Muscle of arm (tissue), 14 donors: Measurements from ENCODE around the gene PLAAT3. TPM values are rescaled to one million over a fixed set of nuclear protein-coding genes. Genes with fewer than 3 reads are reported as not detected.
"Not testable (repeated sequence)": the region's sequence is repeated elsewhere in the genome, so short reads cannot be mapped to it uniquely, and the experiment has no call there.

Experiments
- DNase-seq: peaks from one replicate; pipeline ENCODE4 v3.0.0-alpha.2; 2013
- long read RNA-seq, 11 donors: transcript quantifications; one replicate each; lab custom pipeline, GENCODE V29; 2026
- polyA plus RNA-seq, 12 donors: library from polyadenylated mRNA; unstranded; fragments of 120-200 nt; gene quantifications; one replicate each; pipeline ENCODE4 v1.2.1, GENCODE V29; 2013; ENCODE audit not compliant: insufficient read length in 12 of 12

The PLAAT3 gene
- polyA plus RNA-seq, result 10 to 100 TPM in 11 of 12 donors, not detected in 1; 17.4 to 50.0 (median 38.2) TPM
- long read RNA-seq, donor 1, partial matches to known transcripts, result 0 of 4 reads
- long read RNA-seq, donor 1, other reads (novel, unspliced or antisense), result 0 of 4 reads
- long read RNA-seq, donor 2, transcript PLA2G16-203 (5 exons, 1,099 nt), result major isoform, 20 of 30 reads
- long read RNA-seq, donor 2, transcript PLA2G16-201 (4 exons, 2,594 nt), result minor isoform, 10 of 30 reads
- long read RNA-seq, donor 2, partial matches to known transcripts, result 0 of 30 reads
- long read RNA-seq, donor 2, other reads (novel, unspliced or antisense), result 0 of 30 reads
- long read RNA-seq, donor 3, transcript PLA2G16-203 (5 exons, 1,099 nt), result major isoform, 11 of 17 reads
- long read RNA-seq, donor 3, transcript PLA2G16-201 (4 exons, 2,594 nt), result minor isoform, 5 of 17 reads
- long read RNA-seq, donor 3, partial matches to known transcripts, result 0 of 17 reads
- long read RNA-seq, donor 3, other reads (novel, unspliced or antisense), result 0 of 17 reads
- long read RNA-seq, donor 4, partial matches to known transcripts, result 0 of 6 reads
- long read RNA-seq, donor 4, other reads (novel, unspliced or antisense), result 0 of 6 reads
- long read RNA-seq, donor 5, result 0 reads
- long read RNA-seq, donor 6, transcript PLA2G16-203 (5 exons, 1,099 nt), result major isoform, 15 of 19 reads
- long read RNA-seq, donor 6, partial matches to known transcripts, result 0 of 19 reads
- long read RNA-seq, donor 6, other reads (novel, unspliced or antisense), result 0 of 19 reads
- long read RNA-seq, donor 7, transcript PLA2G16-203 (5 exons, 1,099 nt), result major isoform, 14 of 17 reads
- long read RNA-seq, donor 7, partial matches to known transcripts, result 0 of 17 reads
- long read RNA-seq, donor 7, other reads (novel, unspliced or antisense), result 0 of 17 reads
- long read RNA-seq, donor 8, transcript PLA2G16-203 (5 exons, 1,099 nt), result major isoform, 32 of 48 reads
- long read RNA-seq, donor 8, transcript PLA2G16-201 (4 exons, 2,594 nt), result minor isoform, 16 of 48 reads
- long read RNA-seq, donor 8, partial matches to known transcripts, result 0 of 48 reads
- long read RNA-seq, donor 8, other reads (novel, unspliced or antisense), result 0 of 48 reads
- long read RNA-seq, donor 9, transcript PLA2G16-203 (5 exons, 1,099 nt), result minor isoform, 6 of 16 reads
- long read RNA-seq, donor 9, transcript PLA2G16-201 (4 exons, 2,594 nt), result major isoform, 10 of 16 reads
- long read RNA-seq, donor 9, partial matches to known transcripts, result 0 of 16 reads
- long read RNA-seq, donor 9, other reads (novel, unspliced or antisense), result 0 of 16 reads
- long read RNA-seq, donor 10, transcript PLA2G16-203 (5 exons, 1,099 nt), result major isoform, 26 of 34 reads
- long read RNA-seq, donor 10, transcript PLA2G16-201 (4 exons, 2,594 nt), result minor isoform, 8 of 34 reads
- long read RNA-seq, donor 10, partial matches to known transcripts, result 0 of 34 reads
- long read RNA-seq, donor 10, other reads (novel, unspliced or antisense), result 0 of 34 reads
- long read RNA-seq, donor 11, transcript PLA2G16-201 (4 exons, 2,594 nt), result minor isoform, 12 of 30 reads
- long read RNA-seq, donor 11, transcript PLA2G16-203 (5 exons, 1,099 nt), result major isoform, 18 of 30 reads
- long read RNA-seq, donor 11, partial matches to known transcripts, result 0 of 30 reads
- long read RNA-seq, donor 11, other reads (novel, unspliced or antisense), result 0 of 30 reads

- peak; percentile 30 for DNase-seq
These were observed at the start of gene PLAAT3 for GRCh38 chr11:63614136-63614671. Gene PLAAT3, minus strand, starts transcription at chr11:63614433. Its CDS starts 419 bp downstream, at chr11:63614014.

- no peak for DNase-seq
These were observed 49.6 kb upstream of the PLAAT3 start for GRCh38 chr11:63663809-63664208.

- no peak for DNase-seq
These were observed 46.7 kb upstream of the PLAAT3 start for GRCh38 chr11:63660972-63661371.

- no peak for DNase-seq
These were observed 38.4 kb upstream of the PLAAT3 start for GRCh38 chr11:63652671-63653070.

GRCh38 chr11:63643205-63643604 is 29.0 kb upstream of the PLAAT3 start:
- DNase-seq, result no peak

GRCh38 chr11:63641727-63642126 is 27.5 kb upstream of the PLAAT3 start:
- no peak for DNase-seq

GRCh38 chr11:63639199-63639832 is 25.1 kb upstream of the PLAAT3 start:
- no peak for DNase-seq

GRCh38 chr11:63638436-63638835 is 24.2 kb upstream of the PLAAT3 start:
- not testable (repeated sequence) for DNase-seq

GRCh38 chr11:63635762-63636465 is 21.7 kb upstream of the PLAAT3 start:
- DNase-seq, result peak; percentile 46

GRCh38 chr11:63629426-63629825 is 15.2 kb upstream of the PLAAT3 start:
- no peak for DNase-seq

- no peak for DNase-seq
These were observed 9.4 kb upstream of the PLAAT3 start for GRCh38 chr11:63623513-63624140.

GRCh38 chr11:63622323-63622722 is 8.1 kb upstream of the PLAAT3 start:
- no peak for DNase-seq

GRCh38 chr11:63621071-63621470 is 6.8 kb upstream of the PLAAT3 start:
- no peak for DNase-seq

- no peak for DNase-seq
These were observed 5.7 kb upstream of the PLAAT3 start for GRCh38 chr11:63619967-63620366.

GRCh38 chr11:63617686-63618085 is 3.5 kb upstream of the PLAAT3 start:
- DNase-seq, result not testable (repeated sequence)

- no peak for DNase-seq
These were observed 2.7 kb upstream of the PLAAT3 start for GRCh38 chr11:63616953-63617352.

GRCh38 chr11:63613517-63614135 is 607 bp downstream of the PLAAT3 start:
- DNase-seq, result peak; percentile 34

GRCh38 chr11:63612181-63612580 is 2.1 kb downstream of the PLAAT3 start:
- no peak for DNase-seq

- no peak for DNase-seq
These were observed 2.9 kb downstream of the PLAAT3 start for GRCh38 chr11:63611395-63611747.
